ENCODE data around the gene MPND. TPM values are rescaled to one million over a fixed set of nuclear protein-coding genes. Genes with fewer than 3 reads are reported as not detected.
A peak's percentile ranks its signal among the peaks of the same experiment; 100 is the strongest.

MPND gene
- total and polyA plus RNA-seq, 2 of the 13 experiments (the other 11 are each of a cell fraction or from before 2014, with no cell fraction given): 10.8 to 15.8 TPM

DNA sequence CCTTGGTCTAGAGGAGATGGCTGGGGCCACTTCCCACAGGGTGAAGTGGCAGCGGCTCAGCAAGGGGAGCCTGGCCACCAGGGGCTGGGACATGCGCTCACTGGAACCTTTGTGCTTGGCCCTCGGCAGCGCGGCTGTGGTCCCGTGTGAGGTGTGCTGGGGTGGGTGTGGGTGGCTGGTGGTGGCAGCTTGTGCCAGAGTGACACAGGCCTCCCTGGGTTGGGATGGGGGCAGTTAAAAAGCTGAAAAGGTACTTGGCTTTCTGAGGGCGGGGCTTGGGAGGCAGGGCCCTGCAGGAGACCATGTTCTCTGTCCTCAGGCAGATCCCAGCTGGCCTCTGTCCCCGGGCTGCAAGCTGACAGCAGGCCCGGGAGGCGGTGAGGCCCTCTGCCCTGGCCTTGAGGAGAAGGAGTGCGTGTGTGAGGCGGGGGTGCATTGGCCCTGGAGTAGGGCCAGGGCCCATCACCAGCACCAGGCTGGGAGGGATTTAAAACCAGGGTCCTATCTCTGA lies 17.3 kb downstream of the MPND start (continued):
- peak; percentile 61 for TF ChIP-seq AGO2 (optimal IDR thresholded peaks at IDR 0.05; ENCODE audit: low read depth, low read length)
- no peak for TF ChIP-seq SRF (IDR thresholded peaks at IDR 0.05; ENCODE audit: low read depth, low read length)
- TF ChIP-seq NCOA5 (CRISPR knock-in tag; IDR thresholded peaks at IDR 0.05): no peak
- TF ChIP-seq, protein P1, sequence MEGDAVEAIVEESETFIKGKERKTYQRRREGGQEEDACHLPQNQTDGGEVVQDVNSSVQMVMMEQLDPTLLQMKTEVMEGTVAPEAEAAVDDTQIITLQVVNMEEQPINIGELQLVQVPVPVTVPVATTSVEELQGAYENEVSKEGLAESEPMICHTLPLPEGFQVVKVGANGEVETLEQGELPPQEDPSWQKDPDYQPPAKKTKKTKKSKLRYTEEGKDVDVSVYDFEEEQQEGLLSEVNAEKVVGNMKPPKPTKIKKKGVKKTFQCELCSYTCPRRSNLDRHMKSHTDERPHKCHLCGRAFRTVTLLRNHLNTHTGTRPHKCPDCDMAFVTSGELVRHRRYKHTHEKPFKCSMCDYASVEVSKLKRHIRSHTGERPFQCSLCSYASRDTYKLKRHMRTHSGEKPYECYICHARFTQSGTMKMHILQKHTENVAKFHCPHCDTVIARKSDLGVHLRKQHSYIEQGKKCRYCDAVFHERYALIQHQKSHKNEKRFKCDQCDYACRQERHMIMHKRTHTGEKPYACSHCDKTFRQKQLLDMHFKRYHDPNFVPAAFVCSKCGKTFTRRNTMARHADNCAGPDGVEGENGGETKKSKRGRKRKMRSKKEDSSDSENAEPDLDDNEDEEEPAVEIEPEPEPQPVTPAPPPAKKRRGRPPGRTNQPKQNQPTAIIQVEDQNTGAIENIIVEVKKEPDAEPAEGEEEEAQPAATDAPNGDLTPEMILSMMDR (CRISPR knock-in tag; IDR thresholded peaks at IDR 0.05): 0 out of 2 replicates have a peak, but pooled peaks have one; percentile 6
- peak; percentile 87 for TF ChIP-seq AGO1 (IDR thresholded peaks at IDR 0.05; ENCODE audit: low read depth, low read length, poor library complexity, severe bottlenecking)
- peak; percentile 67 for TF ChIP-seq AKAP8 (CRISPR knock-in tag; IDR thresholded peaks at IDR 0.05)
- no peak for TF ChIP-seq THAP11 (CRISPR knock-in tag; IDR thresholded peaks at IDR 0.05)

DNA sequence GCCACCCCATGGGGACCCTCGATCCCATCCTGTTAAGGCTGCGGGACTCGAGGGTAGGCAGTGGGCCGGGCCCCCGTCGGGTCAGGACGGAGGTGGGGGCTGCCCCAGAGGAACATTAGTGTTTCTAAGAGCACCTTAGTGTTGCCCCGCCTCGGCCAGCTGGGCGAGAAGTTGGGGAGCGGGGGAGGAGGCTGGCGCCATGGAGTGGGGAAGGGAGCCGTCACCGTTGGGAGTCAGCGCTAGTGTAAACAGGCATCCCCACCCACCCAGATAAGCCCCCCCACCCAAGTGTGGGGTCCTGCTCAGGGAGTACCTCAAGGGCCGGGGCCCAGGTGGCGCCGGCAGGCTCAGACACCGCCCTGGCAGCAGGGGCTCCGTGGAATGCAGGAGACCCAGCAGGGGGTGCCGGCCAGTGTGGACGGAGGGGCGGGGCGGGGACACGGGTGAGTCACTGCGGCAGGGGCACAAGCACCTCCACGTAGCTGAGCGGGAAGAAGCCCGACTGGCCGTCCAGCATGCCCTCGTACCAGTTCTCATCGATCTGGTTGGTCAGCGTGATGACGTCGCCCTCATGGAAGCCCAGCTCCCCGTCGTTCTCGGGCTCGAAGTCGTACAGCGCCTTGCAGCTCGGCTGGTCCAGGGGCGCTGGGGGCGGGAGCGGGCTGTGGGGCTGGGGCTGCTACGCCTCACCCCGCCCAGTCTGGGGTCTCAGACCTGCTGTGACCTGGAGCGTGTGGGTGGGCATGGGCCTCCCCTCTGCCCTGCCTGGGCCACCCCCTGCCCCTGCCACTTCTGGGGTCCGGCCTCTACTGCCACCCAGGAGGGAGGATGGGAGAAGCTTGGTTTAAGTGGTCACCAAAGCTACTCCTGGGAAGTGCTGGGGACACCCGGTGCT lies 18.0 kb downstream of the MPND start:
- Histone ChIP-seq H3K4me1 (ENCODE audit: insufficient read depth, low read length) (no peaks in the 10 kb centered on the region), H4K20me1 (ENCODE audit: insufficient read depth, low read length) (no peaks in the 10 kb centered on the region), H3K4me2 (ENCODE audit: low read depth, low read length) (no peak overlapping the region), H3K4me3 (replicated peaks in 1 of 3; ENCODE audit: insufficient read depth in 1 of 3, low read depth in 2 of 3, low read length in 3 of 3) (no peak overlapping the region), H2AFZ (ENCODE audit: low read length) (no peak overlapping the region), H3K27me3 (ENCODE audit: control insufficient read depth in 1 of 2, insufficient read depth in 2 of 2, low read length in 2 of 2) (no peaks in the 10 kb centered on the region), H3K79me2 (ENCODE audit: insufficient read depth, low read length) (no peaks in the 10 kb centered on the region), H3K36me3 (replicated peaks in 1 of 2; ENCODE audit: control insufficient read depth in 1 of 2, insufficient read depth in 2 of 2, low read length in 2 of 2) (peaks cover 25 to 60% of the 10 kb centered on the region in 2 experiments; a peak in 4 of 5 replicates), H3K9ac (ENCODE audit: insufficient read depth, low read depth, low read length) (no peak overlapping the region), H3K27ac (ENCODE audit: extremely low read length, insufficient read depth, low read length) (no peak overlapping the region), H3K9me3 (ENCODE audit: low read length) (no peaks in the 10 kb centered on the region)
- in situ Hi-C loops (cut with HindIII; ENCODE audit: extremely low pct_ligation_motif_present, low pct_unique_long_range_greater_than_20kb) (no loop called here), intact Hi-C loops (cut with micrococcal nuclease; ENCODE audit: unreplicated experiment) (no loop called here)
- CTCF ChIA-PET (ENCODE audit: low intra/inter-chr PET ratio, low total read pairs): no interaction called here
- POLR2A ChIA-PET: interaction anchor here (1.4 to 2.7 kb wide), 3 partner anchors 13 to 33 kb away, joined by 5 to 10 read pairs (median 10); partner anchors contain the start of gene MPND
- WGBS (ENCODE audit: low lambda C conversion rate): 98% methylated on average over 25 of the region's 50 CpGs
- DNase-seq (ENCODE audit: low spot score) (no peak), FAIRE-seq (no peak), ATAC-seq (no peak)
- no TSS peak for BruUV-seq (replicated peaks)
- peak; percentile 45; the same call in 1 of the 2 replicates for TF ChIP-seq RBFOX2 (IDR thresholded peaks at IDR 0.05; ENCODE audit: low read depth, low read length)
- TF ChIP-seq, protein P2, sequence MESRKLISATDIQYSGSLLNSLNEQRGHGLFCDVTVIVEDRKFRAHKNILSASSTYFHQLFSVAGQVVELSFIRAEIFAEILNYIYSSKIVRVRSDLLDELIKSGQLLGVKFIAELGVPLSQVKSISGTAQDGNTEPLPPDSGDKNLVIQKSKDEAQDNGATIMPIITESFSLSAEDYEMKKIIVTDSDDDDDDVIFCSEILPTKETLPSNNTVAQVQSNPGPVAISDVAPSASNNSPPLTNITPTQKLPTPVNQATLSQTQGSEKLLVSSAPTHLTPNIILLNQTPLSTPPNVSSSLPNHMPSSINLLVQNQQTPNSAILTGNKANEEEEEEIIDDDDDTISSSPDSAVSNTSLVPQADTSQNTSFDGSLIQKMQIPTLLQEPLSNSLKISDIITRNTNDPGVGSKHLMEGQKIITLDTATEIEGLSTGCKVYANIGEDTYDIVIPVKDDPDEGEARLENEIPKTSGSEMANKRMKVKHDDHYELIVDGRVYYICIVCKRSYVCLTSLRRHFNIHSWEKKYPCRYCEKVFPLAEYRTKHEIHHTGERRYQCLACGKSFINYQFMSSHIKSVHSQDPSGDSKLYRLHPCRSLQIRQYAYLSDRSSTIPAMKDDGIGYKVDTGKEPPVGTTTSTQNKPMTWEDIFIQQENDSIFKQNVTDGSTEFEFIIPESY (CRISPR knock-in tag; IDR thresholded peaks at IDR 0.05): peak; percentile 26; the same call in 1 of the 2 replicates
- TF ChIP-seq AGO2 (optimal IDR thresholded peaks at IDR 0.05; ENCODE audit: low read depth, low read length): peak; percentile 46
- 0 out of 4 replicates have a peak, but pooled peaks of 1 of the 2 experiments have one; percentile 21 for TF ChIP-seq POLR2A (IDR thresholded peaks at IDR 0.05; ENCODE audit: insufficient read depth in 1 of 2, low read depth in 2 of 2, low read length in 2 of 2)
- TF ChIP-seq RFX1 (IDR thresholded peaks at IDR 0.05): no peak
- no peak for TF ChIP-seq NONO (IDR thresholded peaks at IDR 0.05)
- TF ChIP-seq NONO (CRISPR knock-in tag; conservative IDR thresholded peaks at IDR 0.05): 0 out of 2 replicates have a peak, but pooled peaks have one; percentile 23
- TF ChIP-seq, protein P3, sequence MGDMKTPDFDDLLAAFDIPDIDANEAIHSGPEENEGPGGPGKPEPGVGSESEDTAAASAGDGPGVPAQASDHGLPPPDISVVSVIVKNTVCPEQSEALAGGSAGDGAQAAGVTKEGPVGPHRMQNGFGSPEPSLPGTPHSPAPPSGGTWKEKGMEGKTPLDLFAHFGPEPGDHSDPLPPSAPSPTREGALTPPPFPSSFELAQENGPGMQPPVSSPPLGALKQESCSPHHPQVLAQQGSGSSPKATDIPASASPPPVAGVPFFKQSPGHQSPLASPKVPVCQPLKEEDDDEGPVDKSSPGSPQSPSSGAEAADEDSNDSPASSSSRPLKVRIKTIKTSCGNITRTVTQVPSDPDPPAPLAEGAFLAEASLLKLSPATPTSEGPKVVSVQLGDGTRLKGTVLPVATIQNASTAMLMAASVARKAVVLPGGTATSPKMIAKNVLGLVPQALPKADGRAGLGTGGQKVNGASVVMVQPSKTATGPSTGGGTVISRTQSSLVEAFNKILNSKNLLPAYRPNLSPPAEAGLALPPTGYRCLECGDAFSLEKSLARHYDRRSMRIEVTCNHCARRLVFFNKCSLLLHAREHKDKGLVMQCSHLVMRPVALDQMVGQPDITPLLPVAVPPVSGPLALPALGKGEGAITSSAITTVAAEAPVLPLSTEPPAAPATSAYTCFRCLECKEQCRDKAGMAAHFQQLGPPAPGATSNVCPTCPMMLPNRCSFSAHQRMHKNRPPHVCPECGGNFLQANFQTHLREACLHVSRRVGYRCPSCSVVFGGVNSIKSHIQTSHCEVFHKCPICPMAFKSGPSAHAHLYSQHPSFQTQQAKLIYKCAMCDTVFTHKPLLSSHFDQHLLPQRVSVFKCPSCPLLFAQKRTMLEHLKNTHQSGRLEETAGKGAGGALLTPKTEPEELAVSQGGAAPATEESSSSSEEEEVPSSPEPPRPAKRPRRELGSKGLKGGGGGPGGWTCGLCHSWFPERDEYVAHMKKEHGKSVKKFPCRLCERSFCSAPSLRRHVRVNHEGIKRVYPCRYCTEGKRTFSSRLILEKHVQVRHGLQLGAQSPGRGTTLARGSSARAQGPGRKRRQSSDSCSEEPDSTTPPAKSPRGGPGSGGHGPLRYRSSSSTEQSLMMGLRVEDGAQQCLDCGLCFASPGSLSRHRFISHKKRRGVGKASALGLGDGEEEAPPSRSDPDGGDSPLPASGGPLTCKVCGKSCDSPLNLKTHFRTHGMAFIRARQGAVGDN (CRISPR knock-in tag; IDR thresholded peaks at IDR 0.05): 0 out of 2 replicates have a peak, but pooled peaks have one; percentile 7

Data from HepG2 (cell line).